HEK293 (cell line): ENCODE results near the gene AVEN.

Experiments
- TF ChIP-seq, protein P1 (sequence below): fragments of 450-650 bp; formaldehyde crosslinking; conservative IDR thresholded peaks from 2 replicates; pipeline ENCODE4 v1.5.1; 2016; ENCODE audit warnings: low read depth, missing biosample characterization, missing genetic modification characterization

The AVEN gene

DNA sequence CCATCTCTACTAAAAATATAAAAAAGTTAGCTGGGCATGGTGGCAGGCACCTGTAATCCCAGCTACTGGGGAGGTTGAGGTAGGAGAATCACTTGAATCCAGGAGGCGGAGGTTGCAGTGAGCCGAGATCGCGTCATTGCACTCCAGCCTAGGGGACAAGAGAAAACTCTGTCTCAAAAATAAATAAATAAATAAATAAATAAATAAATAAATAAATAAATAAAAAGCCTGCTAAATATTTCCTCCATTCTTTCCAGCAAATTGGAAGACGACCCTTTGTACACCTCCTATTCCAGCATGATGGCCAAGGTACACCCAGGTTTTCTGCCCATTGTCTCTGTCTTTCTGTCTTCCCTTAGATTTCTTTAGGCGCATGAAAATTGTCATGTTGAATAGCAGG lies 219.5 kb downstream of the AVEN start (continued):
- TF ChIP-seq, protein P1, sequence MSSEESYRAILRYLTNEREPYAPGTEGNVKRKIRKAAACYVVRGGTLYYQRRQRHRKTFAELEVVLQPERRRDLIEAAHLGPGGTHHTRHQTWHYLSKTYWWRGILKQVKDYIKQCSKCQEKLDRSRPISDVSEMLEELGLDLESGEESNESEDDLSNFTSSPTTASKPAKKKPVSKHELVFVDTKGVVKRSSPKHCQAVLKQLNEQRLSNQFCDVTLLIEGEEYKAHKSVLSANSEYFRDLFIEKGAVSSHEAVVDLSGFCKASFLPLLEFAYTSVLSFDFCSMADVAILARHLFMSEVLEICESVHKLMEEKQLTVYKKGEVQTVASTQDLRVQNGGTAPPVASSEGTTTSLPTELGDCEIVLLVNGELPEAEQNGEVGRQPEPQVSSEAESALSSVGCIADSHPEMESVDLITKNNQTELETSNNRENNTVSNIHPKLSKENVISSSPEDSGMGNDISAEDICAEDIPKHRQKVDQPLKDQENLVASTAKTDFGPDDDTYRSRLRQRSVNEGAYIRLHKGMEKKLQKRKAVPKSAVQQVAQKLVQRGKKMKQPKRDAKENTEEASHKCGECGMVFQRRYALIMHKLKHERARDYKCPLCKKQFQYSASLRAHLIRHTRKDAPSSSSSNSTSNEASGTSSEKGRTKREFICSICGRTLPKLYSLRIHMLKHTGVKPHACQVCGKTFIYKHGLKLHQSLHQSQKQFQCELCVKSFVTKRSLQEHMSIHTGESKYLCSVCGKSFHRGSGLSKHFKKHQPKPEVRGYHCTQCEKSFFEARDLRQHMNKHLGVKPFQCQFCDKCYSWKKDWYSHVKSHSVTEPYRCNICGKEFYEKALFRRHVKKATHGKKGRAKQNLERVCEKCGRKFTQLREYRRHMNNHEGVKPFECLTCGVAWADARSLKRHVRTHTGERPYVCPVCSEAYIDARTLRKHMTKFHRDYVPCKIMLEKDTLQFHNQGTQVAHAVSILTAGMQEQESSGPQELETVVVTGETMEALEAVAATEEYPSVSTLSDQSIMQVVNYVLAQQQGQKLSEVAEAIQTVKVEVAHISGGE (tag by site-specific recombination) = peak; percentile 62; the same call in 1 of the 2 replicates
- TF ChIP-seq, all 188 proteins: peak for 11; not testable (repeated sequence) for 177
